HEK293 (cell line): Measurements from ENCODE around the gene HYOU1.

Source experiments
- CTCF ChIA-PET: fragments of 350-600 bp; formaldehyde crosslinking; extraction: SDS; loops from one replicate; lab custom pipeline; 2021; ENCODE audit warnings: antibody characterized with exemption; lab: Yijun Ruan, JAX
- POLR2A ChIA-PET: fragments of 300-600 bp; formaldehyde crosslinking; extraction: SDS; loops from one replicate; lab custom pipeline; 2020; ENCODE audit warnings: antibody characterized with exemption, inconsistent platforms; lab: Yijun Ruan, JAX
- H3K27ac ChIP-seq: fragments of 200-500 bp; sonication (Bioruptor generic); 2 replicates; pipeline ENCODE4 v1.5.1; 2014; ENCODE audit warnings: low read depth, low read length, control low read depth, inconsistent platforms; ENCODE audit errors: extremely low read depth
- H3K36me3 ChIP-seq, 2 experiments: fragments of 200-500 bp in 1 of 2; sonication (Bioruptor generic) in 1 of 2; 1 replicate in 1 of 2; 2 replicates in 1 of 2; pipeline ENCODE4 v1.5.1; 2014 to 2017; ENCODE audit warnings: inconsistent platforms in 2 of 2, low read length in 2 of 2; ENCODE audit not compliant: control insufficient read depth in 2 of 2, insufficient read depth in 1 of 2
- H3K4me1 ChIP-seq: fragments of 200-500 bp; sonication (Bioruptor generic); 2 replicates; pipeline ENCODE4 v1.5.1; 2014; ENCODE audit warnings: mild to moderate bottlenecking, low read length, inconsistent platforms; ENCODE audit not compliant: control insufficient read depth, insufficient read depth
- H3K4me3 ChIP-seq: 2 replicates; pipeline ENCODE4 v1.5.1; 2011; ENCODE audit warnings: low read depth, mild to moderate bottlenecking, control low read depth, low read length, moderate library complexity
- H3K9me3 ChIP-seq: fragments of 200-500 bp; sonication (Bioruptor generic); 2 replicates; pipeline ENCODE4 v1.5.1; 2014; ENCODE audit warnings: low read depth, low read length, inconsistent platforms; ENCODE audit not compliant: control insufficient read depth, insufficient read depth
- CTCF ChIP-seq: fragments of 450-650 bp; formaldehyde crosslinking; IDR thresholded peaks from 2 replicates; pipeline ENCODE4 v1.5.1; 2016; ENCODE audit warnings: missing biosample characterization, missing genetic modification characterization
- FEZF1 ChIP-seq: fragments of 450-650 bp; formaldehyde crosslinking; IDR thresholded peaks from 2 replicates; pipeline ENCODE4 v1.5.1; 2016; ENCODE audit warnings: missing biosample characterization, missing genetic modification characterization
- GLIS1 ChIP-seq: fragments of 450-650 bp; formaldehyde crosslinking; IDR thresholded peaks from 2 replicates; pipeline ENCODE4 v1.5.1; 2016; ENCODE audit warnings: missing biosample characterization, missing genetic modification characterization
- KLF8 ChIP-seq: fragments of 450-650 bp; formaldehyde crosslinking; IDR thresholded peaks from 2 replicates; pipeline ENCODE4 v1.5.1; 2016; ENCODE audit warnings: missing biosample characterization, missing genetic modification characterization
- OSR2 ChIP-seq: fragments of 450-650 bp; formaldehyde crosslinking; IDR thresholded peaks from 2 replicates; pipeline ENCODE4 v1.5.1; 2016; ENCODE audit warnings: missing biosample characterization, missing genetic modification characterization
- PRDM4 ChIP-seq: fragments of 450-650 bp; formaldehyde crosslinking; IDR thresholded peaks from 2 replicates; pipeline ENCODE4 v1.5.1; 2017; ENCODE audit warnings: missing biosample characterization, missing genetic modification characterization
- TCF7L2 ChIP-seq: IDR thresholded peaks from 2 replicates; pipeline ENCODE4 v1.6.1; 2011; ENCODE audit warnings: low read depth, mild to moderate bottlenecking, inconsistent platforms, low read length, moderate library complexity, borderline replicate concordance
- ZIC2 ChIP-seq: fragments of 450-650 bp; formaldehyde crosslinking; IDR thresholded peaks from 2 replicates; pipeline ENCODE4 v1.5.1; 2016; ENCODE audit warnings: missing biosample characterization, missing genetic modification characterization
- ZNF169 ChIP-seq: fragments of 450-650 bp; formaldehyde crosslinking; IDR thresholded peaks from 2 replicates; pipeline ENCODE4 v1.5.1; 2016; ENCODE audit warnings: missing biosample characterization, missing genetic modification characterization
- ZNF302 ChIP-seq: fragments of 450-650 bp; formaldehyde crosslinking; IDR thresholded peaks from 2 replicates; pipeline ENCODE4 v1.5.1; 2016; ENCODE audit warnings: missing biosample characterization, missing genetic modification characterization, low read depth
- ZNF488 ChIP-seq: fragments of 450-650 bp; formaldehyde crosslinking; IDR thresholded peaks from 2 replicates; pipeline ENCODE4 v1.5.1; 2016; ENCODE audit warnings: missing biosample characterization, missing genetic modification characterization
- ZNF513 ChIP-seq: fragments of 450-650 bp; IDR thresholded peaks from 2 replicates; pipeline ENCODE4 v1.5.1; 2018; ENCODE audit warnings: missing biosample characterization, missing genetic modification characterization
- ZNF518A ChIP-seq: fragments of 450-650 bp; formaldehyde crosslinking; conservative IDR thresholded peaks from 2 replicates; pipeline ENCODE4 v1.5.1; 2016; ENCODE audit warnings: low read depth, missing biosample characterization, missing genetic modification characterization
- ZNF549 ChIP-seq: fragments of 450-650 bp; IDR thresholded peaks from 2 replicates; pipeline ENCODE4 v1.5.1; 2018; ENCODE audit warnings: missing biosample characterization, missing genetic modification characterization, mild to moderate bottlenecking, inconsistent platforms, moderate library complexity
- ZNF624 ChIP-seq: fragments of 450-650 bp; formaldehyde crosslinking; IDR thresholded peaks from 2 replicates; pipeline ENCODE4 v1.5.1; 2017; ENCODE audit warnings: missing biosample characterization, missing genetic modification characterization
- ZNF639 ChIP-seq: fragments of 450-650 bp; formaldehyde crosslinking; IDR thresholded peaks from 2 replicates; pipeline ENCODE4 v1.5.1; 2016; ENCODE audit warnings: missing biosample characterization, missing genetic modification characterization
- ZNF777 ChIP-seq: fragments of 450-650 bp; formaldehyde crosslinking; IDR thresholded peaks from 2 replicates; pipeline ENCODE4 v1.5.1; 2017; ENCODE audit warnings: missing biosample characterization, missing genetic modification characterization, borderline replicate concordance

HYOU1 gene

GRCh38 chr11:119024430-119025098, 32.4 kb downstream of the HYOU1 start (continued):
- TF ChIP-seq CTCF (no peak), TCF7L2 (no peak), ZNF518A (no peak), ZNF302 (tag by site-specific recombination) (no peak)

GRCh38 chr11:119023741-119024140, 33.3 kb downstream of the HYOU1 start:
- Histone ChIP-seq H3K27ac (no peak overlapping the region), H3K9me3 (no peaks in the 10 kb centered on the region), H3K4me3 (no peak overlapping the region), H3K4me1 (no peaks in the 10 kb centered on the region), H3K36me3 (peaks cover 0 to 83% of the 10 kb centered on the region in 2 experiments; a peak in 2 of 3 replicates)
- POLR2A ChIA-PET, result interaction anchor here (0.5 to 1.9 kb wide), 4 partner anchors 11 to 33 kb away, joined by 3 to 6 read pairs (median 4); no protein-coding TSS in a partner anchor
- CTCF ChIA-PET, result interaction anchor here (0.7 to 1.1 kb wide), 2 partner anchors 24 to 117 kb away, joined by 3 read pairs; no protein-coding TSS in a partner anchor
- no peak for TF ChIP-seq ZNF169
- TF ChIP-seq PRDM4, result no peak
- no peak for TF ChIP-seq ZNF639
- TF ChIP-seq GLIS1 (tag by site-specific recombination), result peak; percentile 65
- peak; percentile 29; the same call in 1 of the 2 replicates for TF ChIP-seq OSR2 (tag by site-specific recombination)
- TF ChIP-seq FEZF1 (tag by site-specific recombination), result 0 out of 2 replicates have a peak, but pooled peaks have one; percentile 32
- peak; percentile 68 for TF ChIP-seq ZNF513
- TF ChIP-seq KLF8 (tag by site-specific recombination), result no peak
- TF ChIP-seq ZNF777 (tag by site-specific recombination), result no peak
- TF ChIP-seq ZNF624 (tag by site-specific recombination), result no peak
- 0 out of 2 replicates have a peak, but pooled peaks have one; percentile 14 for TF ChIP-seq ZIC2 (tag by site-specific recombination)
- no peak for TF ChIP-seq ZNF549 (tag by site-specific recombination)
- TF ChIP-seq ZNF488, result no peak
